Measurements from ENCODE around the gene MACROD1.
A peak's percentile ranks its signal among the peaks of the same experiment; 100 is the strongest.

Gene MACROD1

GRCh38 chr11:64152841-64153691, 12.8 kb downstream of the MACROD1 start:
- peak; percentile 6 for DNase-seq

GRCh38 chr11:64151337-64151736, 14.6 kb downstream of the MACROD1 start:
- no peak for DNase-seq

GRCh38 chr11:64150481-64151239, 15.3 kb downstream of the MACROD1 start:
- no peak for DNase-seq

GRCh38 chr11:64150051-64150450, 15.9 kb downstream of the MACROD1 start:
- DNase-seq = no peak

GRCh38 chr11:64148917-64149617, 16.8 kb downstream of the MACROD1 start:
- no peak for DNase-seq

- peak; percentile 56 for DNase-seq
These were observed 17.5 kb downstream of the MACROD1 start for GRCh38 chr11:64148226-64148916.

- peak; percentile 25 for DNase-seq
These were observed 19.6 kb downstream of the MACROD1 start for GRCh38 chr11:64146036-64146955.

- no peak for DNase-seq
These were observed 21.1 kb downstream of the MACROD1 start for GRCh38 chr11:64144587-64145472.

- DNase-seq = no peak
These were observed 24.7 kb downstream of the MACROD1 start for GRCh38 chr11:64141081-64141783.

GRCh38 chr11:64140082-64140481, 25.8 kb downstream of the MACROD1 start:
- no peak for DNase-seq

GRCh38 chr11:64139049-64139448, 26.9 kb downstream of the MACROD1 start:
- DNase-seq = no peak

- DNase-seq = no peak
These were observed 27.5 kb downstream of the MACROD1 start for GRCh38 chr11:64138398-64138797.

GRCh38 chr11:64136765-64137441, 29.0 kb downstream of the MACROD1 start:
- DNase-seq = no peak

- DNase-seq = no peak
These were observed 30.2 kb downstream of the MACROD1 start for GRCh38 chr11:64135711-64136110.

- DNase-seq = no peak
These were observed 30.9 kb downstream of the MACROD1 start for GRCh38 chr11:64134963-64135362.

GRCh38 chr11:64132982-64133705, 32.8 kb downstream of the MACROD1 start:
- no peak for DNase-seq

GRCh38 chr11:64132191-64132771, 33.6 kb downstream of the MACROD1 start:
- DNase-seq = no peak

GRCh38 chr11:64131683-64132190, 34.2 kb downstream of the MACROD1 start:
- DNase-seq = peak; percentile 16

All from NCI-H526 treated with DMSO at 0.1 percent for 48 hours (cell line).